Astrocyte of the spinal cord (primary cell): ENCODE results near the gene SLITRK2.

Experiments used
- DNase-seq: peaks from one replicate; pipeline ENCODE4 v3.0.0; 2011; ENCODE audit warnings: low read depth, low spot score
- H3K4me3 ChIP-seq: 2 replicates; pipeline ENCODE4 v1.5.1; 2011; ENCODE audit warnings: low read depth, mild to moderate bottlenecking, low read length, moderate library complexity
- in situ Hi-C: cut with HindIII; loops from 2 replicates; pipeline ENCODE4 v1.10.0; 2017; ENCODE audit warnings: low sequenced_read_pairs
- TF ChIP-seq, protein P1 (sequence below): IDR thresholded peaks from 2 replicates; pipeline ENCODE4 v1.5.1; 2012; ENCODE audit warnings: low read depth, mild to moderate bottlenecking, low read length, inconsistent platforms

The SLITRK2 gene

GRCh38 chrX:145848448-145848847, 30.8 kb downstream of the SLITRK2 start:
- in situ Hi-C loops, result no loop called here

GRCh38 chrX:145848857-145849256, 31.2 kb downstream of the SLITRK2 start:
- no peak overlapping the region for H3K4me3 ChIP-seq
- in situ Hi-C loops, result no loop called here
- TF ChIP-seq, protein P1, sequence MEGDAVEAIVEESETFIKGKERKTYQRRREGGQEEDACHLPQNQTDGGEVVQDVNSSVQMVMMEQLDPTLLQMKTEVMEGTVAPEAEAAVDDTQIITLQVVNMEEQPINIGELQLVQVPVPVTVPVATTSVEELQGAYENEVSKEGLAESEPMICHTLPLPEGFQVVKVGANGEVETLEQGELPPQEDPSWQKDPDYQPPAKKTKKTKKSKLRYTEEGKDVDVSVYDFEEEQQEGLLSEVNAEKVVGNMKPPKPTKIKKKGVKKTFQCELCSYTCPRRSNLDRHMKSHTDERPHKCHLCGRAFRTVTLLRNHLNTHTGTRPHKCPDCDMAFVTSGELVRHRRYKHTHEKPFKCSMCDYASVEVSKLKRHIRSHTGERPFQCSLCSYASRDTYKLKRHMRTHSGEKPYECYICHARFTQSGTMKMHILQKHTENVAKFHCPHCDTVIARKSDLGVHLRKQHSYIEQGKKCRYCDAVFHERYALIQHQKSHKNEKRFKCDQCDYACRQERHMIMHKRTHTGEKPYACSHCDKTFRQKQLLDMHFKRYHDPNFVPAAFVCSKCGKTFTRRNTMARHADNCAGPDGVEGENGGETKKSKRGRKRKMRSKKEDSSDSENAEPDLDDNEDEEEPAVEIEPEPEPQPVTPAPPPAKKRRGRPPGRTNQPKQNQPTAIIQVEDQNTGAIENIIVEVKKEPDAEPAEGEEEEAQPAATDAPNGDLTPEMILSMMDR, result no peak
- DNase-seq, result no peak

More at GRCh38 chrX:145848448-145848847, 30.8 kb downstream of the SLITRK2 start:
- no peak overlapping the region for H3K4me3 ChIP-seq
- TF ChIP-seq, protein P1, result no peak
- DNase-seq, result no peak

DNA sequence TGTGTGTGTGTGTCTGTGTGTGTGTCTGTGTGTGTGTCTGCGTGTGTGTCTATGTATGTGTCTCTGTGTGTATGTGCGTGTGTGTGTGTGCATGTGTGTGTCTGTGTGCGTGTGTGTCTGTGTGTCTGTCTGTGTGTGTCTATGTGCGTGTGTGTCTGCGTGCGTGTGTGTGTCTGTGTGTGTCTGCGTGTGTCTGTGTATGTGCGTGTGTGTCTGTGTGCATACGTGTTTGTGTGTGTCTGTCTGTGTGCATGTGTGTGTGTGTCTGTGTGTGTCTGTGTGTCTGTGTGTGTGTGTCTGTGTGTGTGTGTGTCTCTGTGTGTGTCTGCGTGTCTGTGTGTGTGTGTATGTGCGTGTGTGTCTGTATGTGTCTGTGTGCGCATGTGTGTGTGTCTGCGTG, 35.6 kb downstream of the SLITRK2 start:
- in situ Hi-C loops, result no loop called here
- no peak overlapping the region for H3K4me3 ChIP-seq
- no peak for DNase-seq
- TF ChIP-seq, protein P1, result no peak

DNA sequence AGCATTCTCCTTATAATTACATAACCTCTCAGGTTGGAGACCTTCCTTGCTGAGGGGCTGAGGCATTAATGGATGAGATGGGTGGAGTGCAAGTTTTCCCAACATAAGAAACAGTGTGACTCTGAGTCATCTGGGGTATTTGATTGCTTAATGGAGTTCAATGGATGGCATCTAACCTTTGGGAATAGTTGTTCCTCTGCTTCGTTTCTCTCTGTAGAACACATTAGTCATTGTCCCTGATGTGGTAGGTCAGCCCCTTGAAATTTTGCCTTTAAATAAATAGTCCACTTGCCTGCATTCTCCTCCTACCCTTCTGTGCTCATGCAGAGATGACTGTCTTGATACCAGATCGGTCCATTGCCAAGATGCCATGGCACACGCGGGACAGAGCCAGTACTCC, 38.6 kb downstream of the SLITRK2 start:
- TF ChIP-seq, protein P1, result no peak
- in situ Hi-C loops, result no loop called here
- no peak for DNase-seq

DNA sequence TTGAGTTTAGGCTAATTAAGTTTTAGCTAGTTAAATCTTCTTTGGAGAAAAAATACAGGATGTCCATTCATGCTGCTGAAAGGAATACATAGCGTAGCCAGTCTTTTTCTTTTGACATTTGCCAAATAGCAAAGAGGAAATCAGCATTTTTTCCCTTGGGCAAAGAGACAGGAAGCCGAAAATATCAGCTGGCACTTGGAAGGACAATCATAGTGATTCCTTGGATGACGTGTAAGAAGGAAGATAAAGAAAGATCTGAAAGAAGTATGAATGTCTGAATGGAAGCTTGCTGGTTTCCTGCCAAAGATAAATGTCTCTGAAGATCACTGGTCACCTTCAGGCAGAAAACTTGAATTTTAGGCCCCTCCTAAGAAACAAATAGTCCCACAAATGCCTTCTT, 44.2 kb downstream of the SLITRK2 start:
- DNase-seq, result no peak
- in situ Hi-C loops, result no loop called here
- TF ChIP-seq, protein P1, result no peak
- no peak overlapping the region for H3K4me3 ChIP-seq

More for the DNA sequence above, 38.6 kb downstream of the SLITRK2 start:
- no peak overlapping the region for H3K4me3 ChIP-seq

DNA sequence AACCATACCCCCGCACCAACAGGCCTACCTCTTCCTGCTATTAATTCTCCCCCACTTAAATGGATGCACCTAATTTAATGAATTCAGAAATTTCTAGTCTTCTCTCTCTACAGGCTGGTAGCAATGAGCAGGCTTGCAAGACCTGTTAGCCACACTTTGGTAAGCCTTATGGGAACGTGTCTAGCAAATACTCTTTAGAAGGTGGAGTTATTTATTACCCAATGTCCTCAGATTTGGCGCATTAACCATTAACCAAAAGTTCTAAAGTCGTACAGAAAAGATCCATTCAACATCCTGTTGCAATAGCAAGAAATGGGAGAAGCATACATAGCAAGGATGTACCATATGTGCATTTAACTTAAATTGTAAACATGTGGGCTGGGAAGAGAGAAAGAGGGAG, 47.5 kb downstream of the SLITRK2 start:
- no peak for DNase-seq
- no peak overlapping the region for H3K4me3 ChIP-seq
- in situ Hi-C loops, result no loop called here
- TF ChIP-seq, protein P1, result no peak
